PC-9 (cell line): ENCODE data around the gene YBX1.

ENCODE experiments used
- CTCF ChIP-seq: fragments of 200-600 bp; sonication (generic); conservative IDR thresholded peaks from 2 replicates; pipeline ENCODE4 v1.6.1; 2017; ENCODE audit warnings: mixed run types, antibody characterized with exemption, mild to moderate bottlenecking, moderate library complexity
- EZH2 ChIP-seq: fragments of 200-600 bp; sonication (generic); IDR thresholded peaks from 2 replicates; pipeline ENCODE4 v1.8.0; 2017; ENCODE audit warnings: antibody characterized with exemption, low read depth

DNA sequence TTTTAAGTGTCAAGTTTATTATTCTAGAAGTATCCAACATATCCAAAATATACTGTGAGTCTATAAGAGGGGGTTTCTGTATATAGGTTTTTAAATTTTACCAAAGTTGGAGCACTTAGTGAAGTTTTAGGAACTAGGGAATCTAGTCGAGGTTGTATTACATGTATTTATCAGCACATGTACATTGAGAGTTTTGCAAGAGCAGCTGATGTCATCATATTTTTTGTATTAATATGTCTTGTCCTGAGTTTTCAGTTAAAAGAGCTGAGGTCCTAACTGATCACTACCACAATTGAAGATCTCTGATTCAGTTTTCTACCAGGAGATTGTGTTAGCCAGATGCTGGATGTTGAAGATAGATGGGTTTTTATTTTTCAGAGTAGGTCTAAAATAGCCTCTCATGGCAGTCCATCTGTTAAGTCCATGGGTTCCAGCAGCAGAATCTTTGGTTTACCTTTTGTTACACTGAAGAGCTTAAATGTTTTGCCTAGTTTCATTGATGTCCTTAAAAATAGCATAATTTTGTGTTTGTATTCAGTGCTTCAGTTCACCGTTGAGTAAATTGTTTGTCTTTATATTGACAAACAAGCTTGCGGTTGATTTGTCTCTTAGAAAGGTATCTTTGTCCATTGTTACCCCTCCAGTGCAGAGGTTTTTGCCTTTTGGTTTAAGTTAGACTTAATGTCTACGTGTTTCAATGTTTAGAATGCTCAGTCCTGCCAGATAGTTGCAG is 16.0 kb downstream of the YBX1 start:
- no peak for TF ChIP-seq CTCF
- no peak for TF ChIP-seq EZH2
